AG09309 (cell line): ENCODE results near the gene PCDH17.

Experiments used
- DNase-seq: peaks from one replicate; pipeline ENCODE4 v3.0.0-alpha.2; 2010; ENCODE audit warnings: low read depth
- H3K4me3 ChIP-seq: 2 replicates; pipeline ENCODE4 v1.5.1; 2011; ENCODE audit warnings: mild to moderate bottlenecking, low read depth, low read length, moderate library complexity; ENCODE audit not compliant: control insufficient read depth
- CTCF ChIP-seq: IDR thresholded peaks from 2 replicates; pipeline ENCODE4 v1.5.1; 2011; ENCODE audit warnings: mild to moderate bottlenecking, low read depth, low read length, inconsistent platforms; ENCODE audit not compliant: insufficient read depth, control insufficient read depth; ENCODE audit errors: missing control alignments

The PCDH17 gene

GRCh38 chr13:57644106-57644505 lies 12.6 kb downstream of the PCDH17 start:
- no peak for DNase-seq
- no peak overlapping the region for H3K4me3 ChIP-seq
- TF ChIP-seq CTCF = no peak

GRCh38 chr13:57653229-57653989 lies 21.9 kb downstream of the PCDH17 start:
- TF ChIP-seq CTCF = no peak
- H3K4me3 ChIP-seq = no peak overlapping the region
- DNase-seq = no peak

- no peak for TF ChIP-seq CTCF
- no peak overlapping the region for H3K4me3 ChIP-seq
- DNase-seq = no peak
Measured at GRCh38 chr13:57665481-57665880, 33.9 kb downstream of the PCDH17 start.

GRCh38 chr13:57666131-57666953 lies 34.8 kb downstream of the PCDH17 start:
- no peak for TF ChIP-seq CTCF
- no peak for DNase-seq
- no peak overlapping the region for H3K4me3 ChIP-seq

- DNase-seq = no peak
- no peak overlapping the region for H3K4me3 ChIP-seq
- TF ChIP-seq CTCF = no peak
Measured at GRCh38 chr13:57672168-57672567, 40.6 kb downstream of the PCDH17 start.

- H3K4me3 ChIP-seq = no peak overlapping the region
- no peak for DNase-seq
- no peak for TF ChIP-seq CTCF
Measured at GRCh38 chr13:57673197-57673596, 41.7 kb downstream of the PCDH17 start.
